HG02870 (cell line): Measurements from ENCODE around the gene MED13.
"Not testable (repeated sequence)": the region's sequence is repeated elsewhere in the genome, so short reads cannot be mapped to it uniquely, and the experiment has no call there.

Source experiments
- ATAC-seq: cut with Tn5 transposase; IDR thresholded peaks from one replicate; pipeline ENCODE4 v1.9.1; 2021; ENCODE audit warnings: mild to moderate bottlenecking, moderate library complexity; ENCODE audit not compliant: unreplicated experiment

MED13 gene

GRCh38 chr17:62001105-62001504 is 64.0 kb downstream of the MED13 start:
- no peak for ATAC-seq

GRCh38 chr17:62000186-62000585 is 64.9 kb downstream of the MED13 start:
- no peak for ATAC-seq

GRCh38 chr17:61998534-61998933 is 66.5 kb downstream of the MED13 start:
- ATAC-seq: not testable (repeated sequence)

GRCh38 chr17:61997664-61998063 is 67.4 kb downstream of the MED13 start:
- ATAC-seq: no peak

GRCh38 chr17:61996916-61997605 is 68.0 kb downstream of the MED13 start:
- no peak for ATAC-seq

- no peak for ATAC-seq
Measured at GRCh38 chr17:61989509-61989908, 75.6 kb downstream of the MED13 start.

GRCh38 chr17:61986898-61987297 is 78.2 kb downstream of the MED13 start:
- ATAC-seq: no peak

- no peak for ATAC-seq
Measured at GRCh38 chr17:61984821-61985220, 80.3 kb downstream of the MED13 start.

GRCh38 chr17:61981323-61981722 is 83.8 kb downstream of the MED13 start:
- no peak for ATAC-seq

GRCh38 chr17:61980535-61980934 is 84.5 kb downstream of the MED13 start:
- ATAC-seq: no peak

GRCh38 chr17:61974115-61974514 is 91.0 kb downstream of the MED13 start:
- no peak for ATAC-seq

GRCh38 chr17:61972311-61972710 is 92.8 kb downstream of the MED13 start:
- no peak for ATAC-seq

- ATAC-seq: no peak
Measured at GRCh38 chr17:61970030-61970429, 95.0 kb downstream of the MED13 start.

GRCh38 chr17:61968757-61969156 is 96.3 kb downstream of the MED13 start:
- no peak for ATAC-seq

- ATAC-seq: no peak
Measured at GRCh38 chr17:61967729-61968128, 97.3 kb downstream of the MED13 start.

- ATAC-seq: no peak
Measured at GRCh38 chr17:61966191-61966590, 98.9 kb downstream of the MED13 start.

GRCh38 chr17:61955619-61956018 is 109.5 kb downstream of the MED13 start:
- no peak for ATAC-seq

GRCh38 chr17:61947367-61948078 is 117.6 kb downstream of the MED13 start:
- no peak for ATAC-seq

- no peak for ATAC-seq
Measured at GRCh38 chr17:61946359-61946758, 118.7 kb downstream of the MED13 start.

GRCh38 chr17:61943117-61943516 is 122.0 kb downstream of the MED13 start:
- no peak for ATAC-seq

- ATAC-seq: no peak
Measured at GRCh38 chr17:61942085-61942484, 123.0 kb downstream of the MED13 start.

GRCh38 chr17:61928101-61928436 is 137.0 kb downstream of the MED13 start:
- ATAC-seq: no peak
